ENCODE data around the gene NTPCR.

Gene NTPCR

DNA sequence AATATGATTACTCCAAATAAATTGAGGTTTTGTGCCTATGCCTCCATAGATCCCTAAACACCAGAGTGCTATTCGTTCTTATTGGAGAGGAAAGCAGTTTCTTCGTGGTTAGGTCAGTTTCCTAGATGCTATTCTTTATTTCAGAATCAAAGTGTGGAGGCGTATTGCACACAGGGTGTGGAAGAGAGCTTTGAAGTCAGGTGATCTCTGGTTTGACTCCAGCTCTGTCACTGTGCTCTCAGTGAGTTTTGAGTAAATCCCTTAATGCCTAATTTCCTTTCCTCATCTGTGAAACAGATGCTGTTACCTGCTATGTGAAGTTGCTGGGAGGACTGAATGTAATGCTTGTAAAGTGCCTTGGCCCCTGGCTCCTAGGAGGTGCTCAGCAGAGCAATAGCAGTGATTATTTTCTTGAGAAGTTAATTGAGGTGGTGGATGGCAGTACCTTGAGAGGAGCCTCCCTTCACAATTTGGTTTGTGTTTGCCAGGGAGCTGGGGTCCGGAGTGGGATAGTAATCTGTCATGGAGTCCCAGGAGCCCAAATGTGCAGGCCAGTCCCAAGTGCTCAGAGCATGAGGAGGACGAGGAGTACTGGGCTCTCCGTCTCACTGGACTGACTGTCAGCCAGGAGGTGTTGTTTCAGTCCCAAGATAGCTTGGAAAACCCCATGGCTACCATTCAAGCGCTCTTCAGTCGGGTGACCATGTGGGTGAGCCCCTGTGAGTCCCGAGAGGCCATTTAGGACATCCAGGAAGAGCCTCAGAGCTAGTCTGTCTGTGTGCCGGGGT is 14.9 kb downstream of the NTPCR start:
- no peak for DNase-seq

DNA sequence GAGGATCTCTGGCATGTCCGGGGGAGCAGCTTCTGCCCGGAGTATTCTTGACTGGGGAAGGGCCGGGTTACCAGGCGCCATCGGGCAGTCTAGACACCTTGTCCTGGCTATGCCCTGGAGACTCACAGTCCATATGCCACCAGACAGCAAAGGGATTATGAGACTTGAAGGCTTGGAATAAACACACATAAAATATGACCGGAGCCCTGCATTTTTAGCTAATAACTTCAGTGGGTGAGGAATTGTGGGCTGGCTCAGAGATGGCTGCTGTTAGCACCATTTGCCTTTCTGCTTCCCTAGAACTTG is 15.5 kb downstream of the NTPCR start:
- DNase-seq, result no peak

DNA sequence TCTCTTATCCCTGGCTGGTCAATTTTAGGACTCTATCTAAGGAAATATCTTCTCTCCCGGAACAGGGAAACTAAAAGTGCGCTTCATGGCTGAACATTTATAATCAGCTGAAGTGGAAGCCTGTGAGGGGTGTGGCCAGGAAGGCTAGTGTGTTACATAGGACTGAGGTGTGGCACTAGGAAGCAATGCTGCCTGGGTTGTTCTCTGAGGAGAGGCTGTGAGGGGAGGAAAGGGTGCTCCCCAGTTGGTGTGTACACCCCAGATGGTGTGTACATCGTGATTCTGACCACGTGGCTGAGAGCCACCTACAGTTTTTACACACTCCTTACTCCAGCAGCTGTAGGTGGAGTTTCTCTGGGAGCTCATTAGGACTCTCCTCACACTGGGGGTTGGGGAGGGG is 16.3 kb downstream of the NTPCR start:
- DNase-seq, result no peak

DNA sequence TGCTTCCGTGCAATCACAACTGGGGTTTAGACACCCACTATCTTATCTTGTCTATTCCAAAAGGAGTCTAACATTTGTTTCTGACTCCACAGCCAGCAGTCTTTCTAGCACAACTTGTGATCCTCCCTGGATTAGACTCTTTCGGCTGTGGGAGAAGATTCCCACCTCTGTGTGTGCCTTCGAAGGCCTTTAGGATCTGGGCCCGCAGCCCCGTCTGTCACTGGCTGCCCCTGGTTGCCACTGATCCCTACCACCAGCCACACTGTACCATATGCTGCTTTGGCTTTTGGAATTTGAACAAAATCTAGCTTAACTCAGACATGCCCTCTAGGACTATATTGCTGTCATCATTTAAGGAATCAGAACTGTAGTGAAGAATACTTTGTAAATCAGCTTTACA is 18.0 kb downstream of the NTPCR start:
- no peak for DNase-seq

DNA sequence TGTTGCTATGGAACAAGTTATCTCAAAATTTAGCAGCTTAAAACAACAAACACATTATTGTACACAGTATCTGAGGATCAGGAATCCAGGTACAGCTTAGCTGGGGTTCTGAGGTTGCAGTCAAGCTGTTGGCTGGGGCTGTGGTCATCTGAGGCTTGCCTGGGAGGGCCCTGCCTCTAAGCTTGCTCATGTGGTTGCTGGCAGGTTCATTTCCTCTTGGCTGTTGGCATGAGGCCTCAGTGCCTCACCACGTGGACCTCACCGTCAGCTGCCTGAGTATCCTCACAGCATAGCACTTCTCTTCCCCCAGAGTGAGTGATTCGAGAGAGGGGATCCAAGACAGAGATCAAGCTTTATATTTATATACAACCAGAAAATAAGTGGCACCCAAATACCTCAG is 18.6 kb downstream of the NTPCR start:
- DNase-seq, result no peak

DNA sequence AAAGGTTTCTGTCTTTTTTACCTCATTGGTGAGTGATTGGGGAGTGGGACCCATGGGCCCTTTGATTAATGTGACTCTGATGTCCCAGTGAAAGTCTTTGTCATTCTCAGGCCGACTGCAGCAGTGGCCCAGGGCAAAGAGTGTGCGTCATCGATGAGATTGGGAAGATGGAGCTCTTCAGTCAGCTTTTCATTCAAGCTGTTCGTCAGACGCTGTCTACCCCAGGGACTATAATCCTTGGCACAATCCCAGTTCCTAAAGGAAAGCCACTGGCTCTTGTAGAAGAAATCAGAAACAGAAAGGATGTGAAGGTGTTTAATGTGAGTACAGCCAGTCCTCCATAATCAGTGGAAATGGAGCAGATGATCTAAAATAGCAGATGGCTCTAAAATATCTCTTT is 19.4 kb downstream of the NTPCR start:
- DNase-seq, result no peak

DNA sequence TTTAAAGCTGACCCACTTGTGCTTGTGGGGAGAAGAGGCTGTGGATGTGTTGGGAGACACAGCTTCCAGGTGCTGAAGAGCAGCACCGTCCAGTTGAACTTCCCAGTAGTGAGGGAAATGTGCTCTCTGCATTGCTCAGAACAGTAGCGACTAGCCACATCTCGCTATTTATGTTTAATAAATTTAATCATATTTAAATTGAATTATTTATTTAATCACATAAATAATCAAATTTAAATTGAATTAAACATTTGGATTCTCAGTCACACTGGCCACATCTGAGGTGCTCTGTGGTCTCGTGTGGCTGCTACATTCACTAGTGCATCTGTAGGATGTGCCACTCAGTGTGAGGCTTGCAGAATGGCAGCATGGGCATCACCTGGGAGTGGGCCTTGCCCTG is 20.1 kb downstream of the NTPCR start:
- DNase-seq, result no peak

DNA sequence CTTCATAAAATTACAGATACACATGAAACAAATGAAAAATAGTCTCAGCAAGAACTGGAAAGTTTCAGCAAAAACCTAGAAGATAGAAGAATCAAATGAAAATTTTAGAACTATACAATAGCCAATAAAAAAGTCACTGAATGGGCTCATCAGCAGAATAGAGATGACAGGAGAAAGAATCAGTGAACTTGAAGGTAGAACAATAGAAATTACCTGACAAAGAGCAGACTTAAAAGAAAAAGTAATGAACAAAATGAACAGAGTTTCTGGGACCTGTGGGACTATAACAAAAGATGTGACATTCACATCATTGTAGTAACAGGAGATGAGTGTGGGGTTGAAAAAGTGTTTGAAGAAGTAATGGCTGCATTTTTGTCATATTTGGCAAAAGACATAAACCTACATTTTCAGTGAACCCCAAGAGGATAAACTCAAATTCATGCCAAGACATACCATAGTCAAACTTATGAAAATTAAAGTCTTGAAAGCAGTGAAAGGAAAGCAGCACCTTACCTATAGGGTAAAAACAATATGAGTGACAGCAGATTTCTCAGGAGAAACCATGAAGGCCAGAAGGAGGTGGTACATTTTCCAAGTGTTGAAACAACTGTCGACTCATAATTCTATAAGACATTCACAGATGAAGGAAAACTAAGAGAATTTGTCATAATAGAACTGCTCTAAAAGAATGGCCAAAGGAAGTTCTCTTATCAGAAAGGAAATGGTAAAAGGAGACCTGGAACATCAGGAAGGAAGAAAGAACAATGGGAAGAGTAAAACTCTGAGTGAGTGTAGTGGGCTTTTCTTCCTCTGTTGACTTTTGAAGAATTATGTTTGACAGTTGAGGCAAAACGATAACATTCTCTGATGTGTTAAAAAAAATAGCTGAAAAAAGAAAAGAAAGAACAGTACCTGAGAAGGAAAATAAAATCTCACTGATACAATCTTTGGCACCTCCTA is 23.5 kb downstream of the NTPCR start:
- DNase-seq, result no peak

DNA sequence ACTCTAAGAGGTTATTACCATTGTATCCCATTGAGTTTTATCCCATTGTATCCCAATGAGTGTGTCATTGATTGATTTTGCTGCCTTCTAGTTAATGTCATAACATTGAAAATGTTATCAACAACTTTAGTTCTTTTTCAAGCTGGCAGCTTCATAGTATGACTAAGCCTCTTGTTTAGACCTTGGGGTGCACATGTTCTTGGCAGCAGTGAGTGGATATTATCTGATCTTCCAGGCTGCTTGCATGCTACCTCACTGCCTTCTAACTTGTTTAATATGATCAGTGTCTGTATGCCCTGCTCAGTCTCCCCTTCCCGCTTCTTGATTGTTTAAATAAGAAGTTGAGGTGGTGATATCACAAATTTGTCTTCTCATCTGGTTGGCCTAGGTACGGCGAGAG is 24.6 kb downstream of the NTPCR start:
- DNase-seq, result no peak

DNA sequence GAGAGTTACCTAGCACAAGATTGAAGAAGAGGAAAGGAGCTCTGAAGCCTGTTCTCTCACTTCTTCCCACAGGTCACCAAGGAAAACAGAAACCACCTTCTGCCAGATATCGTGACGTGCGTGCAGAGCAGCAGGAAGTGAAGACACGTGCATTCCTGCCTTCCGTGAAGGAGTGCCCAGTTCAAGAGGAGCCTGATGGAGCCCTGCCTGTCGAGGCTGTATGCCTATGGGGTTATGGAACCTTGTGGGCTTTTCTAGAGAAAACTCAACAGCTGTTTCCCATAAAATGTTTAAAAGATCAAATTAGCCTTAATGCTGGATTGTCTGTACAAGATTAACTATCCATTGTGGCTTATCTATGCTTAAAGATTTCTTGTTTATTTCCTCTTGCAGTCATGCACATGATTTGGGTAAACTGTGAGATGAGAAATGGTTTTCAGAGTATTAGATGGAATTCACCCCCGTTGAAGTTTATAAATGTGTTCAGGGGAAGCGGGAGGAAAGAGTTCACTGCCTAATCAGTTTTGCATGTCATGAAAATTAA is 27.8 kb downstream of the NTPCR start:
- no peak for DNase-seq

DNA sequence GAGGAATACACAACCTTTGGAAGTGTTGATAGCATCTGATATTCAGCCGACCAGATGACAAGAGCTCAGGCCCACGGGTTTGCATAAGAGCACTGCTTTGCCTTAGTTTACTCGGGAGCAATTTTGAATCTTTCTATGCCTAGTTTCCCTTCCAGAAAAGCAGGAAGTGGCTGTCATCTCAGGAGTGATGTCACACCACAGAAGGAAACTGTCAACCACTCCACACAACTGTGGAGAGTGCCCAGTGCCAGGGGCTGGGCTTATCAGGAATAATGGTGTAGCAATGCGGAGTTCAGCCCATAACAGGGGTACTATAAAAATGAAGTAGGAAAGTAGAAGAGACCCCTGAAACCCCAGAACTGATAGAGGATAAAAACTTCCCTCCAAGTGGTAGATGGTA is 28.4 kb downstream of the NTPCR start:
- no peak for DNase-seq

DNA sequence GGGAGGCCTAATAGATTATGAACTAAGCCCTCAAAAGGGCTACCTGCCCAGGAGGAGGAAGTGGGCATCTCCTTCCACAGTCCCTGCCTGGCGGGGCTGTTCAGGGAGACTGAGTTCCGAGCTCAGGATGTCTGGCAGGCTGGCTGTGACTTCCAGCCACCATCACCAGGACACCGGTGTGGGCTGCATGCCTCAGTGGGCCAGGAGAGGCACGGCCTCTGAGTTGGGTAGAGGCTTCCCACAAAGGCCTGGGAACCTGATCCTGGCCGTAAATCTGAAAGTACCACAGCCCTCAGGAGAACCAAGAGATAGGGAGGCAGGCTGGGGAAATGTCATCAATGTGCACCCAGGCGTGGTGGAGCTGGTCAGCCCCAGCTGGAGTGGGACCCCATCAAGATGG is 29.1 kb downstream of the NTPCR start:
- DNase-seq, result no peak

DNA sequence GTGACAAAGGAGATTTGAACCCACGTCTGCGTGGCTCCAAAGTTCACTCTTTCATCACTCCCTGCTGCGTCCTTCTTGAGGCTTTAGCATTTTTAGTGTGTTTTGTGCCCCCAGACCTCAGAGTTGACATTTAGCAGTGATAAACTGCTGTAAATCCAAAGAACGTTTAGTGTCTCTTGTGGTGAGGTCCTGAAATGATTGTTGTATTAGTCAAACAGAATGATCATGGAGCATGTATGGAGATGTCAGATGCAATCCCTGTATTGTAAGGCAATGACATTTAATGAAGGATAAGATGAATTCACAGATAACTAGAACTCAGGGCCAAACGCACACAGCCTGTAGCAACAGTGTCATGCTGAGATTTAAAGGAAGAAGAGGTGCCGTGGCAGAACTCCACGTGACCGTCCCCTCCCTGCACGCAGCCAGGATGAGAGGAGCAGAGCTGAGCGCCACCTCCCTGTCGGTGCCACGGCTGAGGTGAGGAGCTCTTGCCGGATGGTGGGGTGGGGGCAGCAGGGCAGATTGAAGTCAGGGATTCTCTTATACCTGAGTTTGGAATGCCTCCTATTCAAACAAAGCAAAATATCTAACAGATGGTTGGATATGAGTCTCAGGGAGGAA is 30.1 kb downstream of the NTPCR start:
- DNase-seq, result no peak

DNA sequence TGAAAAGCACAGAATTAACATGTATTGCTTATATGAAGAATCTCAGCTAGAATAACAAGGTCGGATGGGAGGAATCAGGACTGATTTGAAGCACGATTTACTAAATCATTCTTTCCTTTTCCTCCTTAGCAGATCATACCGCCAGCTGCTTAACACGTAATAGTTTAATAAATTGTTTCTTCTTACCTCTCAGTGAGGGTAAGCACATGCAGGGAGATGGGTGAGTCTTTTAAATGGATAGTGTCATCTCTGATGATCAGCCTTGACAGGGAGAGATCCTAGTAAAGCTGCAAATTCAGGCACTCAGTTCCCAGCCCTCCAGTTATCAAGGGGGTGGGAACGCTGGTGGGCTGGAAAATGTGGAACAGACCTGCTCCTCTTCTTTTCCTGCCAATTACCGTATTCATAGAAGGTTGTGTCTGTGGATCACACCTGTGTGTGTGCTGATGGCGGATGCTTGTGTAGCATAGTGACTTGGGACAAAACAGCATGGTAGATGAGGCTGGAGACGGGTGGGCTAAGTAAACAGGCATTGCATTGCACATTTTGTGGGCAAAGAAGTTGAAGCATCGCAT is 30.7 kb downstream of the NTPCR start:
- no peak for DNase-seq

DNA sequence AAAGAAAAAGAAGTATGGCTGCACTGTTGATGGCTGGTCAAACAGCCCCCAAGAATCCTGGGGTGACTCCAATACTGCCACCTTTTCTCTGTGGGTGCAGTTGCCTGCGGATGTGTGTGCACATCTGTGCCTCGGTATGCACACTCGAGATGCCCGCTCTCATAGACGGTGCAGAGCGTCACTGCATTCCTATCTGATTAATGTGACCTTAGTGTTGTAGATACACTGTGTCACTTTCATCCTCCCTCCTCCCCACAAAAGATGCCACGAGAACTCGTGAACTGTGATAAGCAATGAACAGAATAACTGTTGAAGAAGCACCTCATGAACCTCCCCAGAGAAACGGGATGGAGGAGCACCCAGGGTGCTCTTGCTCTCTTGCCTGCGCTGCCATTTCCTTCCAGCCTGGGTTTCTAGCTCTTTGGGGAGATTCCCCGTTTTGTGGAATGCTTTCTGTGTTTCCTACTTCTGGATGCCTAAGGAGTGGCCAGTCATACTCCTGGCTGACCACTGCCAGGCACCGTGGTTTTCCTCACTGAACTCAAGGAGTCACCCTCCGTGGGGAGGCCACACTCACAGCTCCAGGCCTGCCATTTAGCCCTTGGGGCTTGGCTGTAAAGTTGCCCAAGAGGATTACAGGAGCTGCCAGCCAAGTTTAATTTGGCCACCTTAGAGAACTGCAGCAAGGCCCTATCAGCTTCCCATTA is 32.0 kb downstream of the NTPCR start:
- DNase-seq, result no peak

DNA sequence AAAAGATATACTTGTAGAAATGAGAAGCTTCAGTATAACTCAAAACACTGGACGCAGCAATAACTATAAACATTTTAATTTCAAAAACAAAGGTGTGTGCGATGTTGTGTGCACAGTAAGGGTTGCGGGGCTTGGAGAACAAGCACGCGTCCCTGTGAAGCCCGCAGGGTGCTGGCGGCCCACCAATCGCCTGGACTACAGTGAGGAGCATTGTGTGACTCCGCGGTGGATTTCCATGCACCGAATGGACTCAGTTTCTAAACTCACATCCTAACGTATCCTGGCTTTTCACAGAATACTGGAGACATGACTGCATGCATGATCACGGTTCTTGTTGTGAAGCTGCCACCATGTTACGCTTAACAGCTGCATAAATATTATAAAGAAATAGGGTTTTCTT is 33.0 kb downstream of the NTPCR start:
- no peak for DNase-seq

DNA sequence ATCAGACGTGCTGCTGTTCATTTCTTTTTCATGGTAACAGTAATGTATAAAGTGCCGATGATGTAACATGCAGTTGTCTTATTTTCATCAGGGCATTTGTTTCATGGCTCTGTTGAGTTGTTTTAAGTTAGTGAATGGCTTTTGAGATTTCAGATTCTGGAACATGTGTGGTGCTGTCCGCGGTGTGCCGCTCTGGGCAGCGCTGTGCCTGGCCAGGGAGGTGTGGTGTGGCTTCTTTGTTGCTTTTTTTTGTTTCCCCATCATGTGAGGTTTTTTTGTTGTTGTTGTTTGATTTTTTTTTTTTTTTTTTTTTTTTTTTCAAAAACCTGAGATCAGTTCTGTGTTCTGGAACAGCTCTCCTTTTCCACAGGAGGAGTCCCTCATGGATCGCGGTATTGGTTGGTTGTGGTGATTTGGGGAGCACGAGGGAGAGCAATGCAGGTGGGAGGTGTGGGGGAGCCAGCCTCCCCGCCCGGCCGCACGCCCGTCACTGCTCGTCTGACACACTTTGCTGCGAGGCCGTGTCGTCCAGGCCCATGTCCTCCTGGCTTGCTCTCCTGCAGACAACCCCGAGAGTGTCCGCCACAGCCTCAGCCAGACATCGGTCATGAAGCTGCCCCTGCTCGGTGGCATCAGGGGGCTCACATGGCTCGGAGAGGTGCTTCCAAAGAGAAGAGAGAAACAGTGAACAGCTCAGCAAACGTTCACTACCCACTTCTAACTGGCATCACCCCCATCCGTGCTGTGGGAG is 33.6 kb downstream of the NTPCR start:
- no peak for DNase-seq

DNA sequence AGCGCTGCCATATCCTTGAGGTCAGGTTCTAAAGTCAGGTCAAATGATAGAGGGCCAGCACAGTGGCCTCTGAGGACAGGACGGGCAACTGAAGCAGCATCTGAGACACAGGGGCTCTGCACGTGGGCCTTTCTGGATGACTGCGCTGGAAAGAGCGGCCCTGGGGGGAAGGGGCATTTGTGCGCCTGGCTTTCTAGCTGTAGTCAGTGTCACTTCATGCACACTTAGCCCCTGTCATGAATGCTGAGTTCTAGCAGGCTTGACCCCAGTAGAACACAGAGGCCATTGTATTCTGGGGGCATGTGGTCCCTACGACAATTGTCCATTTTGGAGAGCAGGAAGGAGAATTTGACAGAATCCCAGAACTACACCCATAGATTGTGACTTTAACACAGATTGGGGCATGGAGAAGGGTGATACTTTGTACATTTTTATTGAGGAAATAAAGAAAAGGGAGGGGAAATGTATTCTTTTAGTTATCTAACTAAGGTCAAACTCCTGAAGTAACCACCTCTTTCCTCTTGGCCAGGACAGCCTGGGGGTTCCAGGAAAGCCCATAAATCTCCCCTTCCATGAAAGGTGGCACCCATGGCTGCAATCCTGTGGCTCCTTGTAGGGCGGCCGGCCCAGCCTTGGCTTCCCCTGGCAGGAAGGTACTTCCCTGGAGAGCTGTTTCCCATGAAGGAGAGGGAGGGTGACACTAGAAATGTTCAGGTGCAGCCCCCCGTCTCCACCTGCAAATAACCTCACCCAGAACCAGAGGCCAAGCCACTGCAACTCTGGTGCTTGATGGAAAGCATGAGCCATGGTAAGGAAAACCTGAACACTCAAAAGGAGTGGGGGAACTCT is 34.4 kb downstream of the NTPCR start:
- DNase-seq, result no peak

DNA sequence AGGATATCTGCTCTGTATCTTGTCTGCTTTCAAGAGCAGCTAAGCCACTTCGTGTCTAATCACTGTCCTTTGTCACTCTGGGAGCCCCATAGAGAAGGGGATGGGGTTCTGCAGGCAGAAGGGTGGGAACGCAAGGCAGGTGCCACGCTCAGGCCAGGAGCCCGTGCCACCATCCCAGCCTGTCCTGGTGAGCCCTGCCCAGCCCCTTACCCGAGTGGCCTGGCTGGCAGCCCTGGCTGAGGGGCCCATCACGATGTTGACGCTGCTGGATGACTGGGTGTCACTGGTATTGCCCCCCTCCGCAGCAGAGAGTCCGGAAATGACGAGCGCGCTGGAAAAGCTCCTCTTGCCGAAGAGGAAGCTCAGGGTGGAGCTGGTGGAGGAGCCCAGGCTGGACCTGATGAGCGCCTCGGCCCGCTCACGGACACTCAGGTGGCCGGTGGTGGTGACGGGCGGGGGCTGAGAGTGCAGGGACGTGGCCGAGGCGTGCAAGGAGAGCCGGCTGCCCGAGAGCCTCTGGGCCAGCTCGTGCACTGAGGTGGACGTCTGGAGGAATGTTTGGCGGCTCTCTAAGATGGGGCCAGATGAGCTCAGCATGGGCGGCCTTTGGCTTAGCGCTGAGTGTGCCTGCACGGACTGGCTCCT is 35.6 kb downstream of the NTPCR start:
- no peak for DNase-seq

DNA sequence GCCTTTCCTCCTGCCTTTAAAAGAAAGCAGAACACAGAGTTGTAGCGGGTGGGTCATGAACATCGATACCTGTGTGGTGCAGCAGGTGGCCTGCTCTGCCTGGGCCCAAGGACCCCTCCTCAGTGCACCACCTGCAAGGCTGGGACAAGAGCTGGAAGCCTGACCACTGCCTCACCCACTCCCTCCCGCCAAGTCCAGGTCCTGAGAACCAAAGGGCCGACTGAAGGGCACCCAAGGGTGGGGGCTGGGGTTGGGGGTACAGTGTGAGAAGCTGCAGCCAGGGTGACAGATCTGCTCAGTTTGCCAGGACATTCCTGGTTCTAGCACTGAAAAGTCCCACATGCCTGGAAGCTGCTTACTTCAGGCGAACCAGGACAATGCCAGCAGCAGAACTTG is 36.1 kb downstream of the NTPCR start:
- no peak for DNase-seq

Measured in activated T-cell treated with anti-CD3 and anti-CD28 coated beads for 4 hours (primary cell).